Measurements from ENCODE around the gene SETD2.
A peak's percentile ranks its signal among the peaks of the same experiment; 100 is the strongest.
"Not testable (repeated sequence)": the region's sequence is repeated elsewhere in the genome, so short reads cannot be mapped to it uniquely, and the experiment has no call there.

The SETD2 gene

GRCh38 chr3:47092090-47092489 is 71.8 kb downstream of the SETD2 start:
- no peak for DNase-seq

- DNase-seq, result no peak
Observed at GRCh38 chr3:47089630-47090029, 74.3 kb downstream of the SETD2 start.

- no peak for DNase-seq
Observed at GRCh38 chr3:47086071-47086470, 77.8 kb downstream of the SETD2 start.

GRCh38 chr3:47083786-47084185 is 80.1 kb downstream of the SETD2 start:
- DNase-seq, result no peak

GRCh38 chr3:47082519-47082918 is 81.4 kb downstream of the SETD2 start:
- DNase-seq, result peak; percentile 27

GRCh38 chr3:47079432-47079831 is 84.5 kb downstream of the SETD2 start:
- DNase-seq, result no peak

- no peak for DNase-seq
Observed at GRCh38 chr3:47073685-47074084, 90.2 kb downstream of the SETD2 start.

- no peak for DNase-seq
Observed at GRCh38 chr3:47070770-47071169, 93.1 kb downstream of the SETD2 start.

- not testable (repeated sequence) for DNase-seq
Observed at GRCh38 chr3:47066259-47066658, 97.7 kb downstream of the SETD2 start.

GRCh38 chr3:47065681-47066080 is 98.2 kb downstream of the SETD2 start:
- DNase-seq, result no peak

- DNase-seq, result no peak
Observed at GRCh38 chr3:47065058-47065457, 98.9 kb downstream of the SETD2 start.

GRCh38 chr3:47057212-47057671 is 106.7 kb downstream of the SETD2 start:
- DNase-seq, result peak; percentile 32

GRCh38 chr3:47056705-47057104 is 107.2 kb downstream of the SETD2 start:
- no peak for DNase-seq

GRCh38 chr3:47054412-47054811 is 109.5 kb downstream of the SETD2 start:
- no peak for DNase-seq

- DNase-seq, result no peak
Observed at GRCh38 chr3:47047673-47048072, 116.2 kb downstream of the SETD2 start.

GRCh38 chr3:47047069-47047468 is 116.8 kb downstream of the SETD2 start:
- DNase-seq, result no peak

GRCh38 chr3:47042231-47042791 is 121.6 kb downstream of the SETD2 start:
- no peak for DNase-seq

- DNase-seq, result no peak
Observed at GRCh38 chr3:47041114-47041513, 122.8 kb downstream of the SETD2 start.

- not testable (repeated sequence) for DNase-seq
Observed at GRCh38 chr3:47037302-47037701, 126.6 kb downstream of the SETD2 start.

GRCh38 chr3:47036145-47036544 is 127.8 kb downstream of the SETD2 start:
- DNase-seq, result no peak

- DNase-seq, result no peak
Observed at GRCh38 chr3:47035645-47036044, 128.3 kb downstream of the SETD2 start.

GRCh38 chr3:47034868-47035489 is 128.9 kb downstream of the SETD2 start:
- no peak for DNase-seq

- DNase-seq, result peak; percentile 15
Observed at GRCh38 chr3:47031041-47031440, 132.9 kb downstream of the SETD2 start.

- DNase-seq, result no peak
Observed at GRCh38 chr3:47028667-47029066, 135.2 kb downstream of the SETD2 start.

GRCh38 chr3:47028146-47028545 is 135.8 kb downstream of the SETD2 start:
- DNase-seq, result no peak

All from fibroblast of skin of right biceps (primary cell).